GM13976 (cell line): ENCODE measurements around the gene CCDC187.

ENCODE experiments used
- DNase-seq: peaks from one replicate; pipeline ENCODE4 v3.0.0; 2012; ENCODE audit warnings: low spot score
- in situ Hi-C: fragments of 300-500 bp; cut with MboI; formaldehyde crosslinking; loops from one replicate; pipeline ENCODE4 v1.12.0; 2022; ENCODE audit warnings: low sequenced_read_pairs, mixed read lengths, inconsistent platforms; ENCODE audit not compliant: unreplicated experiment
- TF ChIP-seq, protein P1 (sequence below): IDR thresholded peaks from 2 replicates; pipeline ENCODE4 v1.5.1; 2012; ENCODE audit warnings: borderline replicate concordance, mild to moderate bottlenecking; ENCODE audit not compliant: insufficient read depth; ENCODE audit errors: extremely low read depth, missing control alignments, control extremely low read depth

Gene CCDC187

DNA sequence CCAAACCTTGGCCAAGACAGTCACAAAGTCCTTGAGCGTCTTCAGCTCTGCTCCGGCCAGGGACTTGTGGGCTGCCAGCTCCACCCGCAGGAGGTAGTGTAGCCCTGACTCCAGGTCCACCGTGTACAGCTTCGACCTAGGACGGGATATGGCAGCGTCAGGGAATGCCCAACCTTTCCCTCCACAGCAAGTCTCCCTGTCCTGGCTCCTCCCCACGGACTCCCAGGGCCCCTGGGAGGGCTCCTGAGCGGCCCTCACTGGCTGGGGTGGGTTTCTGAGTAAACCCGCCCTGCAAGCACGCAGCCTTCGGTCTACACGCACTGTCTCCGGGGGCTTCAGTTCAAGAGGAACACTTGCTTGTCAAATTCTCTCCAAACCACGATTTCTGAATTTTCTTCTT, 85.2 kb downstream of the CCDC187 start:
- TF ChIP-seq, protein P1, sequence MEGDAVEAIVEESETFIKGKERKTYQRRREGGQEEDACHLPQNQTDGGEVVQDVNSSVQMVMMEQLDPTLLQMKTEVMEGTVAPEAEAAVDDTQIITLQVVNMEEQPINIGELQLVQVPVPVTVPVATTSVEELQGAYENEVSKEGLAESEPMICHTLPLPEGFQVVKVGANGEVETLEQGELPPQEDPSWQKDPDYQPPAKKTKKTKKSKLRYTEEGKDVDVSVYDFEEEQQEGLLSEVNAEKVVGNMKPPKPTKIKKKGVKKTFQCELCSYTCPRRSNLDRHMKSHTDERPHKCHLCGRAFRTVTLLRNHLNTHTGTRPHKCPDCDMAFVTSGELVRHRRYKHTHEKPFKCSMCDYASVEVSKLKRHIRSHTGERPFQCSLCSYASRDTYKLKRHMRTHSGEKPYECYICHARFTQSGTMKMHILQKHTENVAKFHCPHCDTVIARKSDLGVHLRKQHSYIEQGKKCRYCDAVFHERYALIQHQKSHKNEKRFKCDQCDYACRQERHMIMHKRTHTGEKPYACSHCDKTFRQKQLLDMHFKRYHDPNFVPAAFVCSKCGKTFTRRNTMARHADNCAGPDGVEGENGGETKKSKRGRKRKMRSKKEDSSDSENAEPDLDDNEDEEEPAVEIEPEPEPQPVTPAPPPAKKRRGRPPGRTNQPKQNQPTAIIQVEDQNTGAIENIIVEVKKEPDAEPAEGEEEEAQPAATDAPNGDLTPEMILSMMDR: no peak

DNA sequence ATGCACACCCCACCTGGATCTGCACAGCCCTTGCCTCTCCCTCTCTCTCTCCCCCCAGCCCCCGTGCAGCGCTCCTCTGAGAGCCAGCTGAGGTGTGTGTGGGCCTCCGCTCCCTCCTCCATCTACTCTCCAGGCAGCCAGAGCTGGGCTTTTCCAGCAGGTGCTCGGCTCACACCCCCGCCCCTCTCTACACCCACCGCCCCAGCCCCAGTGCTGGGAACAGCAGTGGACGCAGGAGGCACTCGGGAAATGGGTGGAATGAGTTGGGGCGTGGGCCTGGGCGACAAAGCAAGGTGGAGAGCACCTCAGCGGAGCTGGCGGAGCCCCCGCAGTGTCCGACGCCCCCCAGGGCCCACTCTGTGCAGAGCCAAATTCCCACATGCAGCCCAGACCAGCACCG, 85.6 kb downstream of the CCDC187 start:
- TF ChIP-seq, protein P1: no peak
- DNase-seq: no peak
- in situ Hi-C loops: no loop called here

More for the DNA sequence above, 85.2 kb downstream of the CCDC187 start:
- DNase-seq: no peak
- in situ Hi-C loops: no loop called here

DNA sequence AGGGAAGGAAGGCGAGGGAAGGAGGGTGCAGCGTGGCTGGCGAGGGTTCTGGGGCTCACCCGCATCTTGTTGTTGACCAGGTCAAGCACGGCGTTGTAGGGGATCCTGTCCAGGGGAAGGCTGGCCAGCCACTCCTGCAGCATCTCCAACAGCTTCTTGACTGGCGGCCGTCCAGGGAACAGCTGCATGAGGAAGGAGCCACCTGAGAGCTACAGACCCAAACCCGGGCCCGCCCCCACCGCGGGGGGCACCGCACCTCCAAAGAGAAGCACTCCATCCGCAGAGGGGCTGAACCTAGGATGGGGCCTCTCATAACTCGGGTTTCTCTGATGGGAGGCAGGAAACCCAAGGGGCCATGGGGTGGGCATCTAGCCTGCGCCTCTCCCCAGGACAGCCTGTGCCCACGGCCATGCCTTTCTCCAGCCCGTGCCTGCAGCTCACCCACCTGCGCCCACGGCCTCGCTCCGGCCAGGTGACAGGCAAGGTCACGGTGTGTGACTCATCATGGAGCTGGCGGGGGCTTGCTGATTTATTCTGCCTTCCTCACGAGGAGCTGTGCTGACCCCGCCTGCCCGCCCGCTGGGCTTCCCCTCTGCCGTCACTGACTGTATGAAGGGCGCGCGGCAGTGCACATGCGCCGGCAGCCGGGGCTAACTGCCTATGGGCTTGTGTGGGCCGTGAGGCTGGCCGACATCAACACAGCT, 87.2 kb downstream of the CCDC187 start:
- no peak for DNase-seq
- in situ Hi-C loops: no loop called here
- TF ChIP-seq, protein P1: no peak

DNA sequence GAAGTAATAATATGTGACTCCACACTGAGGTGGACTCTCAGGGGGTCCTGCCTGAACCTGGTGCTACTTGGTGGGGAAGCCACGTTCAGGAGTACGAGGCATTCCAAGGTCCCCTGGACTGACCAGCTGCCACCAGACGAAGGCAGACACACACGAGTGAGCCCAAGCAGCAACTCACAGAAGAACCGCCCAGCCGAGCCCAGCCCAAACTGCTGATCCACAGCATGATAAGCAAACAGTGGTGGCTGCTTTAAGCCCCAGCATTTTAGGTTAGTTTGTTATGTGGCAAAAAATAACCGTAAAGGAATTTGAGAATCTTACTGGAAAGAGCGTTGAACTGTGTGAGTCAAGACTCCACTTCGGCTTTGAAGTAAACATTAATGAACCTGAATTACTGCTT, 90.2 kb downstream of the CCDC187 start:
- TF ChIP-seq, protein P1: no peak
- in situ Hi-C loops: no loop called here
- no peak for DNase-seq

DNA sequence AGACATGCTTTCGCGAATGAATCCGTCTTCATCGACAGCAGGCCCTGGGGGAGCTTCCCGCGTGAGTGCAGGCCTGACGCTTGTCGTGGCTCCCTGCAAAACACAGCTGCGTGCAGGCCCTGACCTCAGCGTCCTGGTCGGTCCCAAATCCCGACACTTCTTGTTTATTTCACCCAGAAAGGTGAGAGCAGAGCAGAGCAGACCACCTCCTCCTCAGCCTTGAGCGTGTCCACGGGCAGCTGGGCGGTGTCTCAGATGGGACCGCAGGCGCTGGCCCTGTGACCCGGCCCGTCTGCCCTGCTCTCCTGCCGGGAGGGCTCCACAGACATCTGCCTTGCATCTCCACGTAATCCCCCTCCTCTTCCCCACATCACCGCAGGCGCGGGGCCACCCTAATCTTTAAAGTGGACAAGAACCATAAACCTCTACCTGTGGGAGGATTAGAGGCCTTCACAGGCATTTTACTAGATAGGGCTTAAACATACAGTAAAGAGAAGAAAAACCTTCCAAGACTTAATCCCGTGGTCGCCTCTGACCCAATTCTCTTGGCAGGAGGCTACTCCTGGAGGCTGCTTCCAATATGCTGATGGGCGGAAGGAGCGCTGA, 91.4 kb downstream of the CCDC187 start:
- in situ Hi-C loops: no loop called here
- DNase-seq: no peak
- TF ChIP-seq, protein P1: no peak

DNA sequence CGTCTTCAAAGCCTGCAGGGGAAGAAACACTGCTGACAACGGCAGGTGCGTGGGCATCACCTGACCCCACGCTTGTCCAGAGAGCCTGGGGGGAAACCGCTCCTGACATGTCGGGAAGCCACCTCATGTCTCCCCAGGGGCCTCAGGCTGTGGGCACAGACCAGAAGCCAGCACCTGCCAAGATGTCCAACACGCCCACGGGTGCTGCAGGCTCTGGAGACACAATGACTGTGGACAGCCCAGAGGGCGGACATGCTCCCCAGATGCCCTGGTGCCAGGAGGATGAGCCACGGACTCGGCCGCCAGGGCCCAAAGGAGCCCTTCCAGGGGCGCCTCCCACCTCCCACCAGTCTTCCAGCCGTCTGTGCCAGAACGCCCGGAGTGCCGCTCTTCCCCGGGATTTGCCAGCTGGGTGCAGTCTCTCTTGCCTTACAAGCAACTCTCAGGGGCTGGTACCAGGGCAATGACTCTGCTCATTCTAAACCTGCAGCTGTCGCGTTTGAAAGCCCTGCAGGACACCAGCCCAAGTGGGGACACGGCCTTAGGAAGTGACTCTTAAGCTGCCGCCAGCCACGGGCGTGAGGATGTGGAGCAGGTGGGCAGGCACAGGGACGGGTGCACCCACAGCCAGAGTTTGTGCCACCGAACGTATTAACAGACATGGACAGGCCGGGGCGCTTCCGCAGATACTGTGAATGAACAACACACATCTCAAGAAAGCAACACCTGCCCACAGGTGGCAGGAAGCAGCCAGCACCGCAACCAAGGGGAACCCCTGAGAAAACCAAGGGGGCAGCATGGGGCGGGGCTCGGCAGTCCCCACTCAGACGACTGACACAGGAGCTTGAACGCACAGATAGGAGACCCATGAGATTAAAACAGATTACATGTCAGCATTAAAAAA, 92.2 kb downstream of the CCDC187 start:
- in situ Hi-C loops: no loop called here
- no peak for DNase-seq

More for the DNA sequence above, 92.2 kb downstream of the CCDC187 start:
- TF ChIP-seq, protein P1: no peak
